ENCODE results near the gene PICK1. TPM values are rescaled to one million over a fixed set of nuclear protein-coding genes. Genes with fewer than 3 reads are reported as not detected.

Gene PICK1
- total and polyA plus RNA-seq, 2 of the 8 experiments (the other 6 are each of a cell fraction or from before 2014, with no cell fraction given), result 20.4 to 22.9 TPM

DNA sequence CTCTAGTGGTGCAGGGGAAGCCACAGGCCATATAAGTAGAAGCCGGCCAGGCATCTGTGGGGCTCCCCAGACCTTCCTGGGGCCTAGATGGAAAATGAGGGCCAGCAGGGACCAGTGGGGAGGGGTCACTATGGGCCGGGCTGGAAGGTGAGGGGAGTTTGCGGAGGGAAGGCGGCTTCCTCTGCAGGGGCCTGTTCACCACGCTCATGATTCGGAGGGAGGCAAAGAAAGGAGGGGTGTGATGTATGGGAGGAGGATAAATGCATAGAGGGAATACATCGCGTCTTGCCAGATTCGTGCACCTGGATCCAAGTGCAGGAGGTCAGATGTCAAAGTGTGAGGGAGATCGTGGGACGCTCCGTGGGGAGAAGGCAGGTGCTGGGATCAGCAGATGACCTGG lies 19.9 kb downstream of the PICK1 start (continued):
- TF ChIP-seq TAF7 (optimal IDR thresholded peaks at IDR 0.05; ENCODE audit: borderline replicate concordance, low read depth, low read length), result no peak
- no peak for TF ChIP-seq RFX5 (IDR thresholded peaks at IDR 0.05; ENCODE audit: borderline replicate concordance, low read depth, low read length)
- no peak for TF ChIP-seq ZNF274 (IDR thresholded peaks at IDR 0.05; ENCODE audit: borderline replicate concordance, extremely low read depth, low read length)
- no peak for TF ChIP-seq SUZ12 (IDR thresholded peaks at IDR 0.05; ENCODE audit: low read length)
- no peak for TF ChIP-seq RAD21 (IDR thresholded peaks at IDR 0.05 in 1 of 2, conservative IDR thresholded peaks at IDR 0.05 in 1 of 2; ENCODE audit: low read depth in 2 of 2, low read length in 2 of 2)
- TF ChIP-seq TEAD4 (IDR thresholded peaks at IDR 0.05; ENCODE audit: low read depth, low read length), result no peak
